ENCODE measurements around the gene AXL.

Gene AXL

DNA sequence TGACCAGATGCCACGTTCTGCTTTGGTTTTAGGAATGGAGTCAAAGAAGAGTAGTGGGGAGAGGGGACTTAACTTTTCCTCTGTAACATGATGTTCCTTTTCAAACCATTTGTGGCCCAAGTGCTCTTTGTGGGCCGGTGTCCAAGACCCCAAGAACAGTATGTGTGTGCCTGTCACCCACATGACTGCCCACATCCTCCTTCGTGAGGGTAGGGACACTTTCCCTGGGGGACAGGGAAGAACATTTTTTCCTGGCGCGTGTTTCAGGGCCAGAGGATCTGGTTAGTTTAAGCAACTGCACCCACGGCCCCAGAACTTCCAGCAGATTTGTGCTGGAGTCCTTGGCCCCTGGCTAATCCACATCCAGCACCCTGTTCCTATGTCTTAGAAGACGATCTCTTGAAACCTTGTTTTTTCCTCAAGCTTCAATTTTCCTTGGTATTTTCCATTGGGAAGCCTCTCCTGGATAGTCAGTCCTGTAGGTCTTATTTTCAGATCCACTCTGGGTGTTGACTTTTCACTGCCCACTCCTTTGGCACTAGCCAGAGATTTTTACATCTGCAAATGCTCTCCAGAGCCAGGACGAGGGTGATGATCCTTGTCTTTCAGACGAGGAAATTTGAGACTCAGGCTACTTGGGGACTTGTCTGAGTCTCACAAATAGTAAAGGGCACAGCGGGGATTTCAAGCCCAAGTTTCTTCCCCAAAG, 80.2 kb downstream of the AXL start:
- no peak for ATAC-seq
- no peak for TF ChIP-seq ISL1 (CRISPR knock-in tag; IDR thresholded peaks at IDR 0.05)
- TF ChIP-seq TCF4 (CRISPR knock-in tag; IDR thresholded peaks at IDR 0.05; ENCODE audit: borderline replicate concordance) = no peak
- no peak for TF ChIP-seq ZFP3 (CRISPR knock-in tag; IDR thresholded peaks at IDR 0.05)
- no peak for TF ChIP-seq RARB (CRISPR knock-in tag; IDR thresholded peaks at IDR 0.05)
- TF ChIP-seq, protein P1, sequence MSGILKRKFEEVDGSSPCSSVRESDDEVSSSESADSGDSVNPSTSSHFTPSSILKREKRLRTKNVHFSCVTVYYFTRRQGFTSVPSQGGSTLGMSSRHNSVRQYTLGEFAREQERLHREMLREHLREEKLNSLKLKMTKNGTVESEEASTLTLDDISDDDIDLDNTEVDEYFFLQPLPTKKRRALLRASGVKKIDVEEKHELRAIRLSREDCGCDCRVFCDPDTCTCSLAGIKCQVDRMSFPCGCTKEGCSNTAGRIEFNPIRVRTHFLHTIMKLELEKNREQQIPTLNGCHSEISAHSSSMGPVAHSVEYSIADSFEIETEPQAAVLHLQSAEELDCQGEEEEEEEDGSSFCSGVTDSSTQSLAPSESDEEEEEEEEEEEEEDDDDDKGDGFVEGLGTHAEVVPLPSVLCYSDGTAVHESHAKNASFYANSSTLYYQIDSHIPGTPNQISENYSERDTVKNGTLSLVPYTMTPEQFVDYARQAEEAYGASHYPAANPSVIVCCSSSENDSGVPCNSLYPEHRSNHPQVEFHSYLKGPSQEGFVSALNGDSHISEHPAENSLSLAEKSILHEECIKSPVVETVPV (CRISPR knock-in tag; IDR thresholded peaks at IDR 0.05) = no peak
- TF ChIP-seq ZC3H10 (CRISPR knock-in tag; IDR thresholded peaks at IDR 0.05) = no peak
- no peak for TF ChIP-seq ZNF8 (CRISPR knock-in tag; IDR thresholded peaks at IDR 0.05)
- TF ChIP-seq, protein P2, sequence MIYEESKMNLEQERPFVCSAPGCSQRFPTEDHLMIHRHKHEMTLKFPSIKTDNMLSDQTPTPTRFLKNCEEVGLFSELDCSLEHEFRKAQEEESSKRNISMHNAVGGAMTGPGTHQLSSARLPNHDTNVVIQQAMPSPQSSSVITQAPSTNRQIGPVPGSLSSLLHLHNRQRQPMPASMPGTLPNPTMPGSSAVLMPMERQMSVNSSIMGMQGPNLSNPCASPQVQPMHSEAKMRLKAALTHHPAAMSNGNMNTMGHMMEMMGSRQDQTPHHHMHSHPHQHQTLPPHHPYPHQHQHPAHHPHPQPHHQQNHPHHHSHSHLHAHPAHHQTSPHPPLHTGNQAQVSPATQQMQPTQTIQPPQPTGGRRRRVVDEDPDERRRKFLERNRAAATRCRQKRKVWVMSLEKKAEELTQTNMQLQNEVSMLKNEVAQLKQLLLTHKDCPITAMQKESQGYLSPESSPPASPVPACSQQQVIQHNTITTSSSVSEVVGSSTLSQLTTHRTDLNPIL (CRISPR knock-in tag; IDR thresholded peaks at IDR 0.05; ENCODE audit: low read depth) = no peak
- TF ChIP-seq ARNTL (CRISPR knock-in tag; IDR thresholded peaks at IDR 0.05; ENCODE audit: borderline replicate concordance, low read depth) = no peak
- no peak for TF ChIP-seq ZFP30 (CRISPR knock-in tag; IDR thresholded peaks at IDR 0.05)
- TF ChIP-seq ESRRG (CRISPR knock-in tag; IDR thresholded peaks at IDR 0.05) = no peak
- no peak for TF ChIP-seq ZNF70 (CRISPR knock-in tag; IDR thresholded peaks at IDR 0.05)
- no peak for TF ChIP-seq PPARA (CRISPR knock-in tag; IDR thresholded peaks at IDR 0.05; ENCODE audit: borderline replicate concordance)
- TF ChIP-seq, protein P3, sequence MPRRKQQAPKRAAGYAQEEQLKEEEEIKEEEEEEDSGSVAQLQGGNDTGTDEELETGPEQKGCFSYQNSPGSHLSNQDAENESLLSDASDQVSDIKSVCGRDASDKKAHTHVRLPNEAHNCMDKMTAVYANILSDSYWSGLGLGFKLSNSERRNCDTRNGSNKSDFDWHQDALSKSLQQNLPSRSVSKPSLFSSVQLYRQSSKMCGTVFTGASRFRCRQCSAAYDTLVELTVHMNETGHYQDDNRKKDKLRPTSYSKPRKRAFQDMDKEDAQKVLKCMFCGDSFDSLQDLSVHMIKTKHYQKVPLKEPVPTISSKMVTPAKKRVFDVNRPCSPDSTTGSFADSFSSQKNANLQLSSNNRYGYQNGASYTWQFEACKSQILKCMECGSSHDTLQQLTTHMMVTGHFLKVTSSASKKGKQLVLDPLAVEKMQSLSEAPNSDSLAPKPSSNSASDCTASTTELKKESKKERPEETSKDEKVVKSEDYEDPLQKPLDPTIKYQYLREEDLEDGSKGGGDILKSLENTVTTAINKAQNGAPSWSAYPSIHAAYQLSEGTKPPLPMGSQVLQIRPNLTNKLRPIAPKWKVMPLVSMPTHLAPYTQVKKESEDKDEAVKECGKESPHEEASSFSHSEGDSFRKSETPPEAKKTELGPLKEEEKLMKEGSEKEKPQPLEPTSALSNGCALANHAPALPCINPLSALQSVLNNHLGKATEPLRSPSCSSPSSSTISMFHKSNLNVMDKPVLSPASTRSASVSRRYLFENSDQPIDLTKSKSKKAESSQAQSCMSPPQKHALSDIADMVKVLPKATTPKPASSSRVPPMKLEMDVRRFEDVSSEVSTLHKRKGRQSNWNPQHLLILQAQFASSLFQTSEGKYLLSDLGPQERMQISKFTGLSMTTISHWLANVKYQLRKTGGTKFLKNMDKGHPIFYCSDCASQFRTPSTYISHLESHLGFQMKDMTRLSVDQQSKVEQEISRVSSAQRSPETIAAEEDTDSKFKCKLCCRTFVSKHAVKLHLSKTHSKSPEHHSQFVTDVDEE (CRISPR knock-in tag; IDR thresholded peaks at IDR 0.05) = no peak
- TF ChIP-seq, protein P4, sequence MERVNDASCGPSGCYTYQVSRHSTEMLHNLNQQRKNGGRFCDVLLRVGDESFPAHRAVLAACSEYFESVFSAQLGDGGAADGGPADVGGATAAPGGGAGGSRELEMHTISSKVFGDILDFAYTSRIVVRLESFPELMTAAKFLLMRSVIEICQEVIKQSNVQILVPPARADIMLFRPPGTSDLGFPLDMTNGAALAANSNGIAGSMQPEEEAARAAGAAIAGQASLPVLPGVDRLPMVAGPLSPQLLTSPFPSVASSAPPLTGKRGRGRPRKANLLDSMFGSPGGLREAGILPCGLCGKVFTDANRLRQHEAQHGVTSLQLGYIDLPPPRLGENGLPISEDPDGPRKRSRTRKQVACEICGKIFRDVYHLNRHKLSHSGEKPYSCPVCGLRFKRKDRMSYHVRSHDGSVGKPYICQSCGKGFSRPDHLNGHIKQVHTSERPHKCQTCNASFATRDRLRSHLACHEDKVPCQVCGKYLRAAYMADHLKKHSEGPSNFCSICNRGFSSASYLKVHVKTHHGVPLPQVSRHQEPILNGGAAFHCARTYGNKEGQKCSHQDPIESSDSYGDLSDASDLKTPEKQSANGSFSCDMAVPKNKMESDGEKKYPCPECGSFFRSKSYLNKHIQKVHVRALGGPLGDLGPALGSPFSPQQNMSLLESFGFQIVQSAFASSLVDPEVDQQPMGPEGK (CRISPR knock-in tag; IDR thresholded peaks at IDR 0.05; ENCODE audit: borderline replicate concordance) = no peak
- TF ChIP-seq BACH2 (CRISPR knock-in tag; IDR thresholded peaks at IDR 0.05; ENCODE audit: borderline replicate concordance) = no peak

DNA sequence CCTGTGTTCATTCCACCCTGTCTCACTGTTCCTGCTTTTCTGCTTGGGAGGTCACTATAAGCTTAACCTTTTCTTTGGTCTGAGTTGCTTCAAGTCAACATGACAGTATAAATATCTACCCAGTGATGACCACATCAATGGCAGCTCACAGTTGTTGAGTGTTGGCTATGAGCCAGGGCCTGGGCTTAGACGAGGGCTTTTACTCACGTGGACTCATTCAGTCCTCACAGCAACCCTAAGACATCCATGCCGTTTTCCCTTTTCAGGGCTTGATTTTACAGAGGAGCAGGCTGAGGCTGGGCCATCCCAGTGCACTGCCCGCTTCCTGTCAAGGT, 80.7 kb downstream of the AXL start:
- TF ChIP-seq ZC3H10 (CRISPR knock-in tag; IDR thresholded peaks at IDR 0.05) (no peak), BACH2 (CRISPR knock-in tag; IDR thresholded peaks at IDR 0.05; ENCODE audit: borderline replicate concordance) (no peak), TCF4 (CRISPR knock-in tag; IDR thresholded peaks at IDR 0.05; ENCODE audit: borderline replicate concordance) (no peak), GLIS3 (CRISPR knock-in tag; IDR thresholded peaks at IDR 0.05) (no peak), PPARA (CRISPR knock-in tag; IDR thresholded peaks at IDR 0.05; ENCODE audit: borderline replicate concordance) (no peak)
- TF ChIP-seq, protein P4 (CRISPR knock-in tag; IDR thresholded peaks at IDR 0.05; ENCODE audit: borderline replicate concordance) = no peak
- no peak for ATAC-seq

DNA sequence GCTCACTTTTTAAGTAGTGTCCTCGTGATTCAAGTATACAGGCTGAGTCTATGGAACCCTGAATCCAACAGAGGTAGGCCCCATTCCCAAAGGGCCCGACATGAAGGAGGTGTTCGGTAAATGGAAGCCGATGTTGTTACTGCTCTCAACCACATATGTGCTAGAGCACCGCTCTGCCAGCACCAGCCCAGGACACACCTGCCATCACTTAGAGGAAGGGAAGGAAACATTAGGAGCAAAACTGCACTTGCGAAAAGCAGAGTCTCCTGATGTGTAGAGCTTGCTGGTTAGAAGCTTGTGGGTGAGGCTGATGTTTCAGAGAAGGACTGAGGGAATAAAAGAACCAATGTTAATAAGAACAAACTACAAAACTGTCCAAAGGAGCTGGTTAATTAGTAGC, 81.5 kb downstream of the AXL start:
- no peak for ATAC-seq
- TF ChIP-seq BACH2 (CRISPR knock-in tag; IDR thresholded peaks at IDR 0.05; ENCODE audit: borderline replicate concordance) = no peak
- no peak for TF ChIP-seq ZFP30 (CRISPR knock-in tag; IDR thresholded peaks at IDR 0.05)
- no peak for TF ChIP-seq CSDC2 (CRISPR knock-in tag; IDR thresholded peaks at IDR 0.05)
- TF ChIP-seq OSR1 (CRISPR knock-in tag; IDR thresholded peaks at IDR 0.05) = no peak
- TF ChIP-seq ZNF565 (CRISPR knock-in tag; conservative IDR thresholded peaks at IDR 0.05; ENCODE audit: low read depth) = no peak
